ENCODE data around the gene PDCD10.

The PDCD10 gene

GRCh38 chr3:167736264-167736787 is 1.6 kb upstream of the PDCD10 start:
- H3K36me3 ChIP-seq (ENCODE audit: low read depth), result peaks cover 16% of the 10 kb centered on the region
- TF ChIP-seq, protein P1, sequence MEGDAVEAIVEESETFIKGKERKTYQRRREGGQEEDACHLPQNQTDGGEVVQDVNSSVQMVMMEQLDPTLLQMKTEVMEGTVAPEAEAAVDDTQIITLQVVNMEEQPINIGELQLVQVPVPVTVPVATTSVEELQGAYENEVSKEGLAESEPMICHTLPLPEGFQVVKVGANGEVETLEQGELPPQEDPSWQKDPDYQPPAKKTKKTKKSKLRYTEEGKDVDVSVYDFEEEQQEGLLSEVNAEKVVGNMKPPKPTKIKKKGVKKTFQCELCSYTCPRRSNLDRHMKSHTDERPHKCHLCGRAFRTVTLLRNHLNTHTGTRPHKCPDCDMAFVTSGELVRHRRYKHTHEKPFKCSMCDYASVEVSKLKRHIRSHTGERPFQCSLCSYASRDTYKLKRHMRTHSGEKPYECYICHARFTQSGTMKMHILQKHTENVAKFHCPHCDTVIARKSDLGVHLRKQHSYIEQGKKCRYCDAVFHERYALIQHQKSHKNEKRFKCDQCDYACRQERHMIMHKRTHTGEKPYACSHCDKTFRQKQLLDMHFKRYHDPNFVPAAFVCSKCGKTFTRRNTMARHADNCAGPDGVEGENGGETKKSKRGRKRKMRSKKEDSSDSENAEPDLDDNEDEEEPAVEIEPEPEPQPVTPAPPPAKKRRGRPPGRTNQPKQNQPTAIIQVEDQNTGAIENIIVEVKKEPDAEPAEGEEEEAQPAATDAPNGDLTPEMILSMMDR (IDR thresholded peaks at IDR 0.05; ENCODE audit: poor library complexity, severe bottlenecking), result no peak
- peaks cover 20% of the 10 kb centered on the region for H3K4me1 ChIP-seq (ENCODE audit: insufficient read depth, poor library complexity, severe bottlenecking)
- no peaks in the 10 kb centered on the region for H3K27me3 ChIP-seq (ENCODE audit: insufficient read depth, poor library complexity, severe bottlenecking)
- ATAC-seq (ENCODE audit: low read depth) (no peak), DNase-seq (ENCODE audit: low spot score) (no peak)
- peak overlapping the region; percentile 65 for H3K4me3 ChIP-seq (ENCODE audit: severe bottlenecking)
- H3K9me3 ChIP-seq (ENCODE audit: severe bottlenecking), result no peaks in the 10 kb centered on the region
- H3K27ac ChIP-seq (ENCODE audit: poor library complexity, severe bottlenecking), result peak overlapping the region; percentile 88

DNA sequence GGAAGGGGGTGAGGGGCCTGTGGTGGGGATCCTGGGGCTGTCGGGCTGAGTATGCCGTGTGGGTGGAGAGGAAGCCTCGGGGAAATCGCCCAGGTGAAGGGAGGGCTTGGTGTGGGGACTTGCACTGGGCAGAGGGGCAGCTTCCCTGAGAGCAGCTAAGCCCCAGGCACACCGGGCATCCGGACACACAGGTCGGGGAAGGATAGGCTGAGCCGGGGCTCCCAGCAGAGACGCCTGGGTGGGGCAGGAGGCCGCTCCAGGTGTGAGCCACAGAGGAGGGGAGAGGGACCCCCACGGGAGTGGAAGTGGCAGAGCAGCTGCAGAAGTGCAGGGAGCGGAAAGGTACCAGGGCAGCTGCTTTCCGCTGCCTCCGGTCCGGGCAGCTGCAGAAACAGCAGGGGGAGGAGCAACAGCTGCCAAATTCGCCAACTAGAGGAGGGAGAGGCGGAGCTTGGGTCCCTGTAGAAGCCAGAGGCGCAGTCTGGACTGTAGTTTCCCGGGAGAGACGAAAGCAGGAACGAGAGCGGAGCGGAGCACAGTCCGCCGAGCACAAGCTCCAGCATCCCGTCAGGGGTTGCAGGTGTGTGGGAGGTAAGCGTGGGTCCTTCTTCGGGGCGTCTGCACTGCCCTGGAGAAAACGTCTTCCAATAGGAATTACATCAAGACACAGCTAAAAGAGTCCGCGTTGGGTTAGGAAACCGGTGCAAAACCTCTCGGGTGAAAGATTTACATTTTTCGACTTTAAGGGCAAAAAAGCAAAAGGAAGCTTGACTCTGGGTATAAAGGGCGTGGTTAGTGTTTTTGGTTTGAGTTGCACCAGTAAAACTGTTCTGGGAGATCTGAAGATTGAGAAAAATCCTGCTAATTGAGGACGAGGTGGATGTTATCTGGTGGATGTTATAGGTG is 794 bp upstream of the PDCD10 start, which contains the start of gene SERPINI1:
Gene SERPINI1, plus strand, starts transcription at position 489 of the 906 bp plus-strand sequence. CDS start 53,408 bp downstream, outside the sequence.
- Histone ChIP-seq H3K27ac (ENCODE audit: poor library complexity, severe bottlenecking) (peak within 1 kb of the TSS; percentile 88), H3K4me3 (ENCODE audit: severe bottlenecking) (peak within 1 kb of the TSS; percentile 65), H3K36me3 (ENCODE audit: low read depth) (peaks cover 16% of the 10 kb centered on the region), H3K27me3 (ENCODE audit: insufficient read depth, poor library complexity, severe bottlenecking) (no peaks in the 10 kb centered on the region), H3K4me1 (ENCODE audit: insufficient read depth, poor library complexity, severe bottlenecking) (peaks cover 20% of the 10 kb centered on the region), H3K9me3 (ENCODE audit: severe bottlenecking) (no peaks in the 10 kb centered on the region)
- TF ChIP-seq, protein P1 (IDR thresholded peaks at IDR 0.05; ENCODE audit: poor library complexity, severe bottlenecking), result no peak
- DNase-seq (ENCODE audit: low spot score) (peak; percentile 92), ATAC-seq (ENCODE audit: low read depth) (peak; percentile 71)

- H3K4me3 ChIP-seq (ENCODE audit: severe bottlenecking), result peak overlapping the region; percentile 65
- H3K4me1 ChIP-seq (ENCODE audit: insufficient read depth, poor library complexity, severe bottlenecking), result peaks cover 27% of the 10 kb centered on the region
- ATAC-seq (ENCODE audit: low read depth) (no peak; the same call in 1 of the 3 replicates), DNase-seq (ENCODE audit: low spot score) (no peak)
- H3K27ac ChIP-seq (ENCODE audit: poor library complexity, severe bottlenecking), result peak overlapping the region; percentile 88
- no peaks in the 10 kb centered on the region for H3K9me3 ChIP-seq (ENCODE audit: severe bottlenecking)
- H3K27me3 ChIP-seq (ENCODE audit: insufficient read depth, poor library complexity, severe bottlenecking), result no peaks in the 10 kb centered on the region
- peaks cover 16% of the 10 kb centered on the region for H3K36me3 ChIP-seq (ENCODE audit: low read depth)
- TF ChIP-seq, protein P1 (IDR thresholded peaks at IDR 0.05; ENCODE audit: poor library complexity, severe bottlenecking), result no peak
Observed at GRCh38 chr3:167733961-167734497, 663 bp downstream of the PDCD10 start.

DNA sequence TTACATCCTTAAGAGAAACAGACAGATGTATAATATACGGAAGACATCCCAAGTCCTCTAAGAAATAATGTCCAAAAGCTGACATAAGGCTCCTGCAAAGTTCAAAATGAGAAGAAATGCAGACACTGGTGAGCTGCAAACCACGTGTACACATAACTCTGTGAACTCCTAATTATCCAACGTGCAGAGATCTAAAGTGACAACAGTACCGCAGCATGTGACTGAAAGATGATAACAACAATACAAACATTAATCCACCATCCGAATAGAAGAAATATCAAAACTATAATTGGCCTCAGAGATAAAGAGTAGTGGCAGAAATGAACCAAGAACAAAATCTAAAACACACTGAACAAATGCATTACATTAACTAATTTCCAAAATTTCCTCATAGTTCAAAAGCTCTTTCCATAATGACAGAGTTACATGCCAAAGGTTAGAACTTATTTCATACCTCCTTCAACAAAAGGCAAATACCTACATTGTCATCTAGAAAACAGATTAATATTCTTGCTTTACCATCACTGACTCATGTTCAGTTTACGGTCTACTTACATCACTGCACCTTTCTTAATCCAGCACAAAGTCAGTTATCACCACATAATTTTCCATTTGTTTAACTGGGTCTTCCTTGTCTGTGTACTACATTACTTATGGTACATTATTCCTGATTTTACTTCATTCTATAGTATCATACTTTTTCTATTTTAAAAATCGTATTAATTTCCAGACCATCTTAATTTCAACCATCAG is 2.2 kb downstream of the PDCD10 start:
- DNase-seq (ENCODE audit: low spot score) (no peak), ATAC-seq (ENCODE audit: low read depth) (no peak)
- no peaks in the 10 kb centered on the region for H3K27me3 ChIP-seq (ENCODE audit: insufficient read depth, poor library complexity, severe bottlenecking)
- TF ChIP-seq, protein P1 (IDR thresholded peaks at IDR 0.05; ENCODE audit: poor library complexity, severe bottlenecking), result no peak
- peaks cover 19% of the 10 kb centered on the region for H3K36me3 ChIP-seq (ENCODE audit: low read depth)
- H3K4me3 ChIP-seq (ENCODE audit: severe bottlenecking), result peak overlapping the region; percentile 65
- H3K27ac ChIP-seq (ENCODE audit: poor library complexity, severe bottlenecking), result peak overlapping the region; percentile 88
- peaks cover 39% of the 10 kb centered on the region for H3K4me1 ChIP-seq (ENCODE audit: insufficient read depth, poor library complexity, severe bottlenecking)
- H3K9me3 ChIP-seq (ENCODE audit: severe bottlenecking), result no peaks in the 10 kb centered on the region

Measured in RWPE2 (cell line).